AG04449 (cell line): ENCODE data around the gene NELFE.

ENCODE experiments used
- CTCF ChIA-PET: fragments of 350-600 bp; formaldehyde crosslinking; extraction: SDS; loops from one replicate; lab custom pipeline; 2021; ENCODE audit warnings: antibody characterized with exemption; lab: Yijun Ruan, JAX
- POLR2A ChIA-PET: fragments of 400-600, 350-600 bp; formaldehyde crosslinking; extraction: SDS; loops from one replicate; lab custom pipeline; 2020; ENCODE audit warnings: antibody characterized with exemption, inconsistent platforms; lab: Yijun Ruan, JAX
- DNase-seq: peaks from one replicate; pipeline ENCODE4 v3.0.0-alpha.2; 2010; ENCODE audit warnings: low read depth, low spot score
- H3K4me3 ChIP-seq: 2 replicates; pipeline ENCODE4 v1.5.1; 2011; ENCODE audit warnings: low read depth, mild to moderate bottlenecking, control low read depth, low read length
- TF ChIP-seq, protein P1 (sequence below): IDR thresholded peaks from one replicate; pipeline ENCODE4 v1.5.1; 2011; ENCODE audit warnings: mild to moderate bottlenecking, moderate library complexity, low read length, control low read depth, inconsistent platforms; ENCODE audit not compliant: insufficient read depth; ENCODE audit errors: missing control alignments

Gene NELFE

DNA sequence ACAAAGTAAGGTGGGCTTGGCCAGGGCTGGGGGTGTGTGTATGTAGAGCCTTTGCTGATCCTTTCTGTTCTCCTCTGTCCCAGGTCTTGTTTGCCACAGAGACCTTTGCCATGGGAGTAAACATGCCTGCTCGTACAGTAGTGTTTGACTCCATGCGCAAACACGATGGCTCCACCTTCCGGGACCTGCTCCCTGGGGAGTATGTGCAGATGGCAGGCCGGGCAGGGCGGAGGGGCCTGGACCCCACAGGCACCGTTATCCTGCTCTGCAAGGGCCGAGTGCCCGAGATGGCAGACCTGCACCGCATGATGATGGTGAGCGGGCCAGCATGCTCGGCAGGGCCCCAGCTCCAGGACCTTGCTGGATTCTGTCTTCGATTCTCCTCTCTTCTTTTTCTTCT, 6.9 kb upstream of the NELFE start:
- ChIA-PET POLR2A (no interaction called here), CTCF (interaction anchor here (5.8 kb wide), 1 partner anchor 14 kb away, joined by 30 read pairs; no protein-coding TSS in a partner anchor)
- no peak for DNase-seq
- H3K4me3 ChIP-seq: no peak overlapping the region
- TF ChIP-seq, protein P1, sequence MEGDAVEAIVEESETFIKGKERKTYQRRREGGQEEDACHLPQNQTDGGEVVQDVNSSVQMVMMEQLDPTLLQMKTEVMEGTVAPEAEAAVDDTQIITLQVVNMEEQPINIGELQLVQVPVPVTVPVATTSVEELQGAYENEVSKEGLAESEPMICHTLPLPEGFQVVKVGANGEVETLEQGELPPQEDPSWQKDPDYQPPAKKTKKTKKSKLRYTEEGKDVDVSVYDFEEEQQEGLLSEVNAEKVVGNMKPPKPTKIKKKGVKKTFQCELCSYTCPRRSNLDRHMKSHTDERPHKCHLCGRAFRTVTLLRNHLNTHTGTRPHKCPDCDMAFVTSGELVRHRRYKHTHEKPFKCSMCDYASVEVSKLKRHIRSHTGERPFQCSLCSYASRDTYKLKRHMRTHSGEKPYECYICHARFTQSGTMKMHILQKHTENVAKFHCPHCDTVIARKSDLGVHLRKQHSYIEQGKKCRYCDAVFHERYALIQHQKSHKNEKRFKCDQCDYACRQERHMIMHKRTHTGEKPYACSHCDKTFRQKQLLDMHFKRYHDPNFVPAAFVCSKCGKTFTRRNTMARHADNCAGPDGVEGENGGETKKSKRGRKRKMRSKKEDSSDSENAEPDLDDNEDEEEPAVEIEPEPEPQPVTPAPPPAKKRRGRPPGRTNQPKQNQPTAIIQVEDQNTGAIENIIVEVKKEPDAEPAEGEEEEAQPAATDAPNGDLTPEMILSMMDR: no peak

DNA sequence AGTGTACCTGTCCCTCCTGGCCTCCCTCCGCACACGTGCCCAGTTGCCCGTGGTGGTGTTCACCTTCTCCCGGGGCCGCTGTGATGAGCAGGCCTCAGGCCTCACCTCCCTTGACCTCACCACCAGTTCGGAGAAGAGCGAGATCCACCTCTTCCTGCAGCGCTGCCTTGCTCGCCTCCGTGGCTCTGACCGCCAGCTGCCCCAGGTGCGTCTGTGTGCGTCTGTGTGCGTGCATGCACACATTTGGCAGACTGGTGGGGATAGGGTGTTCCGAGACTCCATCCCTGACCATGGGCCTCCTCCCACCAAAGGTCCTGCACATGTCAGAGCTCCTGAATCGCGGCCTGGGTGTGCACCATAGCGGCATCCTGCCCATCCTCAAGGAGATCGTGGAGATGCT, 5.2 kb upstream of the NELFE start:
- POLR2A ChIA-PET: no interaction called here
- CTCF ChIA-PET: interaction anchor here (0.7 to 5.8 kb wide), 3 partner anchors 8 to 34 kb away, joined by 3 to 30 read pairs (median 5); partner anchors contain the start of gene DXO
- no peak overlapping the region for H3K4me3 ChIP-seq
- no peak for DNase-seq
- TF ChIP-seq, protein P1: no peak

DNA sequence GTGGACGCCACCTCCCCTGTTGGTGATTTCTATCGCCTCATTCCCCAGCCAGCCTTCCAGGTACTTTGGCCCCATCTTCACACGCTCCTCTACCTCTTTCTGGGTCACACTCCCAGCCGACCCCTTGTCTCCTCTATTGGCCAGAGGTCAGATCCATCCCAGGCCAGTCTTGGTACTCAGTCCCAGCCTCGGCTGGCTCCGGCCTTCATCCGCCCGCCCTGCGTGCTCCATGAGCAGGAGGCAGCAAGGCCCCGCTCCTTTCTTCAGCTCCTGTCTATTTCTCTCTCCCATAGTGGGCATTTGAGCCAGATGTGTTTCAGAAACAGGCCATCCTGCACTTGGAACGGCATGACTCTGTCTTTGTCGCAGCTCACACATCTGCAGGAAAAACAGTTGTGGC, 2.8 kb upstream of the NELFE start:
- no peak for DNase-seq
- no peak overlapping the region for H3K4me3 ChIP-seq
- TF ChIP-seq, protein P1: no peak
- ChIA-PET POLR2A (interaction anchor here (1.6 kb wide), 1 partner anchor 10 kb away, joined by 5 read pairs; the partner anchor contains the start of gene DXO), CTCF (interaction anchor here (5.8 kb wide), 1 partner anchor 10 kb away, joined by 30 read pairs; no protein-coding TSS in a partner anchor)

DNA sequence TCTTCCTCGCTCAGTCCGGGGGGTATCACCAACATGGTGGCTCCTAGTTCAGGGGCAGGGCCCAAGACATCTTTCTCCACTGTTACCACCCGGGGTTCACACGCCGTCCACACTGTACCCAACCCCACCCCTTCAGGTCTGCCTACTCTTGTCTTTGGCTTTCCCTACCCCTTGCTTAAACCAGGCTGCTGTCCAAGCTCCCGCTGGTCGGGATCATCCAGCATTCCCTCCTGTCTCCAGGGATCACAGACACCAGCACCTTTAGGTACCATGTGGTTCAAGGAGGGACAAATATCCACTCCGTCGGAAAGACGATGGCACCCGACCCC, 395 bp downstream of the NELFE start:
- POLR2A ChIA-PET: interaction anchor here (1.1 to 1.8 kb wide), 5 partner anchors 10 to 61 kb away, joined by 4 to 16 read pairs (median 5); partner anchors contain the start of genes DXO, EHMT2 and ZBTB12
- TF ChIP-seq, protein P1: no peak
- CTCF ChIA-PET: interaction anchor here (1.5 to 1.9 kb wide), 3 partner anchors 7 to 40 kb away, joined by 4 to 7 read pairs (median 5); no protein-coding TSS in a partner anchor
- H3K4me3 ChIP-seq: peak overlapping the region; percentile 100
- no peak for DNase-seq

DNA sequence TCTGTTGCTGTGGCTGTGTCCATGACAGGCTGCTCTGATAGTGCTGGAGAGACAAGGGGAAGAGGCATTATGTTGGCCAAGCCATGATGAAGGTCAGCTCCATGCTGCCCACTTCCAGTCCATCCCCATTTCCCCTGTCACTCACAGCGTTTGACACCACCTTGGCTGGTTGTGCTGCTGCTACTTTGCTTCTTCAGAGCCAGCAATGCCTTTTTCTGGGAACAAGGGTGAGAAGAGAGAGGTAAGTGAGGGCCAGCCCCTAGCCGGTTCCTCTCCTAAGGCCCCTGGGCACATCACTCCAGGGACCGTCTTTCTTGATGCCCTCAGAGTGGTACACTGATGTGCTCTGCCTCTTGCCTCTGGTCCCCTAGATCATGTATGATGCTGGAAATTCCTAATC, 2.0 kb downstream of the NELFE start:
- TF ChIP-seq, protein P1: no peak
- CTCF ChIA-PET: interaction anchor here (0.6 to 1.9 kb wide), 9 partner anchors 9 to 276 kb away, joined by 3 to 7 read pairs (median 4); partner anchors contain the start of genes CFB and LY6G5C
- H3K4me3 ChIP-seq: no peak overlapping the region
- DNase-seq: no peak
- POLR2A ChIA-PET: no interaction called here

DNA sequence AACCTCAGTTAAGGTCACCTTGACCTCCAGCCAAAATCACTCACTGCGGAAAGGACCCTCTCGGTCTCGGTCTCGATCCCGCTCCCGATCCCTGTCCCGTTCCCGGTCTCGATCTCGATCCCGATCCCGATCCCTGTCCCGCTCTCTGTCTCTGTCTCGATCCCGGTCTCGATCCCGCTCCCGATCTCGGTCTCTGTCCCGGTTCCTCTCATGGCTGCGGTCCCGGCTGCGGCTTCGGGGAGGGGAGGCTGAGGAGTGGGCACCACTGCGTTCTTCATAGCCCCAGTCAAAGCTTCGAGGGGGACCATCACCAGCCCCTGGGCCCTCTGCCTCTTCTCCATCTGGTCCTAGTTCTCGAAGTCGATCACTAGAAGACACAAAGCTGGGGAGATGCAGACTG, 4.3 kb downstream of the NELFE start:
- CTCF ChIA-PET: interaction anchor here (1.6 to 7.4 kb wide), 2 partner anchors 14 to 65 kb away, joined by 8 to 94 read pairs; no protein-coding TSS in a partner anchor
- POLR2A ChIA-PET: no interaction called here
- TF ChIP-seq, protein P1: no peak
- no peak for DNase-seq
- H3K4me3 ChIP-seq: no peak overlapping the region
